HEK293T (cell line): ENCODE measurements around the gene FGGY.

Experiments
- CTCF ChIA-PET: fragments of 350-600 bp; formaldehyde crosslinking; extraction: SDS; loops from one replicate; lab custom pipeline; 2021; ENCODE audit warnings: antibody characterized with exemption, inconsistent platforms; lab: Yijun Ruan, JAX
- POLR2A ChIA-PET: fragments of 350-600 bp; formaldehyde crosslinking; extraction: SDS; loops from one replicate; lab custom pipeline; 2020; ENCODE audit warnings: antibody characterized with exemption, inconsistent platforms; lab: Yijun Ruan, JAX
- DNase-seq: peaks from one replicate; pipeline ENCODE4 v3.0.0; 2012; ENCODE audit warnings: mixed read lengths; ENCODE audit errors: extremely low spot score
- ARNT ChIP-seq: fragments of 450-650 bp; IDR thresholded peaks from 2 replicates; pipeline ENCODE4 v1.6.1; 2017; ENCODE audit warnings: mild to moderate bottlenecking
- BHLHE40 ChIP-seq: fragments of 450-650 bp; IDR thresholded peaks from 2 replicates; pipeline ENCODE4 v1.6.1; 2016; ENCODE audit warnings: mild to moderate bottlenecking, moderate library complexity, borderline replicate concordance
- CTBP1 ChIP-seq: fragments of 450-650 bp; IDR thresholded peaks from 2 replicates; pipeline ENCODE4 v1.6.1; 2016; ENCODE audit warnings: borderline replicate concordance
- ELF4 ChIP-seq: fragments of 450-650 bp; IDR thresholded peaks from 2 replicates; pipeline ENCODE4 v1.6.1; 2017; ENCODE audit warnings: antibody characterized with exemption
- FOXA1 ChIP-seq: fragments of 450-650 bp; IDR thresholded peaks from 2 replicates; pipeline ENCODE4 v1.6.1; 2016; ENCODE audit warnings: mild to moderate bottlenecking
- FOXK2 ChIP-seq: fragments of 450-650 bp; IDR thresholded peaks from 2 replicates; pipeline ENCODE4 v1.6.1; 2016; ENCODE audit warnings: mild to moderate bottlenecking
- FOXM1 ChIP-seq: fragments of 450-650 bp; IDR thresholded peaks from 2 replicates; pipeline ENCODE4 v1.6.1; 2017; ENCODE audit warnings: mild to moderate bottlenecking, borderline replicate concordance
- HDGF ChIP-seq: fragments of 450-650 bp; IDR thresholded peaks from 2 replicates; pipeline ENCODE4 v1.6.1; 2017; ENCODE audit warnings: antibody characterized with exemption, borderline replicate concordance
- L3MBTL2 ChIP-seq: fragments of 450-650 bp; conservative IDR thresholded peaks from 2 replicates; pipeline ENCODE4 v1.6.1; 2016; ENCODE audit warnings: mild to moderate bottlenecking
- LEF1 ChIP-seq: fragments of 450-650 bp; IDR thresholded peaks from 2 replicates; pipeline ENCODE4 v1.6.1; 2017; ENCODE audit warnings: mild to moderate bottlenecking, borderline replicate concordance
- NFRKB ChIP-seq: fragments of 450-650 bp; IDR thresholded peaks from 2 replicates; pipeline ENCODE4 v1.6.1; 2016; ENCODE audit warnings: mild to moderate bottlenecking, moderate library complexity
- PKNOX1 ChIP-seq: fragments of 450-650 bp; IDR thresholded peaks from 2 replicates; pipeline ENCODE4 v1.6.1; 2016
- SP1 ChIP-seq: fragments of 450-650 bp; IDR thresholded peaks from 2 replicates; pipeline ENCODE4 v1.6.1; 2017
- SUZ12 ChIP-seq: fragments of 450-650 bp; IDR thresholded peaks from 2 replicates; pipeline ENCODE4 v1.6.1; 2016; ENCODE audit warnings: mild to moderate bottlenecking
- TARDBP ChIP-seq: fragments of 450-650 bp; IDR thresholded peaks from 2 replicates; pipeline ENCODE4 v1.6.1; 2016
- ZNF384 ChIP-seq: fragments of 450-650 bp; IDR thresholded peaks from 2 replicates; pipeline ENCODE4 v1.6.1; 2016

FGGY gene

GRCh38 chr1:59271561-59272260, 25.2 kb upstream of the FGGY start:
- ChIA-PET POLR2A (no interaction called here), CTCF (no interaction called here)
- DNase-seq: no peak
- no peak for TF ChIP-seq ARNT
- TF ChIP-seq BHLHE40: no peak
- no peak for TF ChIP-seq LEF1
- no peak for TF ChIP-seq PKNOX1
- TF ChIP-seq HDGF: no peak
- TF ChIP-seq NFRKB: no peak
- TF ChIP-seq L3MBTL2: no peak
- no peak for TF ChIP-seq TARDBP
- no peak for TF ChIP-seq FOXA1
- no peak for TF ChIP-seq FOXK2
- TF ChIP-seq FOXM1: no peak
- no peak for TF ChIP-seq CTBP1
- no peak for TF ChIP-seq SUZ12
- no peak for TF ChIP-seq SP1
- no peak for TF ChIP-seq ELF4
- no peak for TF ChIP-seq ZNF384

- POLR2A ChIA-PET: no interaction called here
These were observed 24.4 kb upstream of the FGGY start for GRCh38 chr1:59272507-59272906.

GRCh38 chr1:59276439-59276851, 20.4 kb upstream of the FGGY start:
- no peak for DNase-seq
- ChIA-PET POLR2A (no interaction called here), CTCF (no interaction called here)
- TF ChIP-seq CTBP1 (no peak), ZNF384 (no peak), FOXA1 (no peak), BHLHE40 (no peak), PKNOX1 (no peak), L3MBTL2 (no peak)

More at GRCh38 chr1:59272507-59272906, 24.4 kb upstream of the FGGY start:
- CTCF ChIA-PET: no interaction called here
- DNase-seq: no peak
- no peak for TF ChIP-seq ARNT
- no peak for TF ChIP-seq BHLHE40

GRCh38 chr1:59278780-59279354, 18.0 kb upstream of the FGGY start:
- TF ChIP-seq ZNF384 (no peak), PKNOX1 (no peak), CTBP1 (no peak), TARDBP (no peak), FOXM1 (no peak), L3MBTL2 (no peak), BHLHE40 (no peak), SUZ12 (no peak), ELF4 (no peak), SP1 (no peak), HDGF (no peak), FOXK2 (no peak), ARNT (no peak), NFRKB (no peak), FOXA1 (no peak), LEF1 (no peak)
- ChIA-PET CTCF (interaction anchor here (0.8 kb wide), 1 partner anchor 164 kb away, joined by 3 read pairs; no protein-coding TSS in a partner anchor), POLR2A (no interaction called here)

GRCh38 chr1:59279645-59280044, 17.2 kb upstream of the FGGY start:
- POLR2A ChIA-PET: no interaction called here
- no peak for DNase-seq
- no peak for TF ChIP-seq TARDBP
- no peak for TF ChIP-seq FOXM1
- TF ChIP-seq LEF1: no peak
- no peak for TF ChIP-seq ARNT
- no peak for TF ChIP-seq SUZ12
- TF ChIP-seq FOXK2: no peak
- no peak for TF ChIP-seq HDGF
- no peak for TF ChIP-seq CTBP1
- CTCF ChIA-PET: interaction anchor here (0.8 kb wide), 1 partner anchor 164 kb away, joined by 3 read pairs; no protein-coding TSS in a partner anchor

More at GRCh38 chr1:59278780-59279354, 18.0 kb upstream of the FGGY start:
- DNase-seq: no peak

- no peak for DNase-seq
- POLR2A ChIA-PET: no interaction called here
- TF ChIP-seq NFRKB (no peak), FOXK2 (no peak), BHLHE40 (no peak), FOXM1 (no peak), HDGF (no peak), SUZ12 (no peak), CTBP1 (no peak), ELF4 (no peak), ZNF384 (no peak), LEF1 (no peak), FOXA1 (no peak), L3MBTL2 (no peak), TARDBP (no peak), PKNOX1 (no peak)
- CTCF ChIA-PET: no interaction called here
These were observed 13.9 kb upstream of the FGGY start for GRCh38 chr1:59282951-59283350.
